ENCODE measurements around the gene MAP2K1. TPM values are rescaled to one million over a fixed set of nuclear protein-coding genes. Genes with fewer than 3 reads are reported as not detected.
"Not testable (repeated sequence)": the region's sequence is repeated elsewhere in the genome, so short reads cannot be mapped to it uniquely, and the experiment has no call there.

MAP2K1 gene
- total RNA-seq, 1 donor from 2014 or later, result 44.5 TPM

- intact Hi-C loops (cut with DNase I), result no loop called here
- no peak for DNase-seq
- Histone ChIP-seq H3K27ac (no peak overlapping the region), H3K27me3 (no peaks in the 10 kb centered on the region), H3K4me3 (no peak overlapping the region), H3K4me1 (no peaks in the 10 kb centered on the region), H3K36me3 (no peaks in the 10 kb centered on the region), H3K9me3 (no peaks in the 10 kb centered on the region)
- no peak for TF ChIP-seq CTCF (IDR thresholded peaks at IDR 0.05)
- no peak for ATAC-seq
Observed at GRCh38 chr15:66362776-66363175, 23.9 kb upstream of the MAP2K1 start.

GRCh38 chr15:66364944-66365528 lies 21.7 kb upstream of the MAP2K1 start:
- no peak for ATAC-seq
- Histone ChIP-seq H3K27ac (no peak overlapping the region), H3K4me1 (peaks cover 6% of the 10 kb centered on the region), H3K4me3 (no peak overlapping the region), H3K9me3 (no peaks in the 10 kb centered on the region), H3K36me3 (no peaks in the 10 kb centered on the region), H3K27me3 (no peaks in the 10 kb centered on the region)
- no peak for TF ChIP-seq CTCF (IDR thresholded peaks at IDR 0.05)
- intact Hi-C loops (cut with DNase I), result no loop called here
- no peak for DNase-seq

- no peak for DNase-seq
- H3K9me3 ChIP-seq, result no peaks in the 10 kb centered on the region
- ATAC-seq, result peak; percentile 61
- H3K4me1 ChIP-seq, result peaks cover 13% of the 10 kb centered on the region
- intact Hi-C loops (cut with DNase I), result no loop called here
- peak overlapping the region; percentile 46 for H3K4me3 ChIP-seq
- H3K27me3 ChIP-seq, result no peaks in the 10 kb centered on the region
- H3K36me3 ChIP-seq, result no peaks in the 10 kb centered on the region
- H3K27ac ChIP-seq, result peak overlapping the region; percentile 81
- no peak for TF ChIP-seq CTCF (IDR thresholded peaks at IDR 0.05)
Observed at GRCh38 chr15:66369773-66370651, 16.7 kb upstream of the MAP2K1 start.

- no peak for TF ChIP-seq CTCF (IDR thresholded peaks at IDR 0.05)
- H3K27ac ChIP-seq, result no peak overlapping the region
- H3K27me3 ChIP-seq, result no peaks in the 10 kb centered on the region
- no peaks in the 10 kb centered on the region for H3K9me3 ChIP-seq
- intact Hi-C loops (cut with DNase I), result no loop called here
- ATAC-seq, result no peak
- no peak overlapping the region for H3K4me3 ChIP-seq
- no peak for DNase-seq
- no peaks in the 10 kb centered on the region for H3K36me3 ChIP-seq
- peaks cover 13% of the 10 kb centered on the region for H3K4me1 ChIP-seq
Observed at GRCh38 chr15:66374179-66374578, 12.5 kb upstream of the MAP2K1 start.

- ATAC-seq (no peak), DNase-seq (no peak)
- H3K27me3 ChIP-seq, result no peaks in the 10 kb centered on the region
- H3K36me3 ChIP-seq, result no peaks in the 10 kb centered on the region
- intact Hi-C loops (cut with DNase I), result no loop called here
- no peak for TF ChIP-seq CTCF (IDR thresholded peaks at IDR 0.05)
- no peak overlapping the region for H3K4me3 ChIP-seq
- no peak overlapping the region for H3K27ac ChIP-seq
- H3K4me1 ChIP-seq, result no peaks in the 10 kb centered on the region
- H3K9me3 ChIP-seq, result no peaks in the 10 kb centered on the region
Observed at GRCh38 chr15:66378814-66379430, 7.8 kb upstream of the MAP2K1 start.

DNA sequence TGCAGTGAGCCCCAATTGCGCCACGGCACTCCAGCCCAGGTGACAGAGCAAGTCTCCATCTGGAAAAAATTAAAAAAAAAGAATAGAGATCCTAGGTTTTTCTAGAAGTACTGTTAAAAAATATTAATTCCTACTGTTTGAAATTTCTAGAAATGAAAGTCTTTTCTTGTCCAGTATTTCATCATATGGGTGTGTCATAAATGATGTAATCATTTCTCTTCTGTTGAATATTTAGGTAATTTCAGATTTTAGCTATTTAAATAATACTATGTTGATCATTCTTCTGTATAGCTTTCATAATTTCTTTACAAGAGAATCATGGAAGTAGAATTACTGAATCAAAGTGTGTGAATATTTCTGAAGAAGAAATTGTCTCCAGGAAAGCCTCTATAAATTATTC lies 5.3 kb upstream of the MAP2K1 start:
- H3K9me3 ChIP-seq; H3K4me1 ChIP-seq; H3K27me3 ChIP-seq; H3K36me3 ChIP-seq; H3K4me3 ChIP-seq; intact Hi-C loops (cut with DNase I); ATAC-seq; DNase-seq; H3K27ac ChIP-seq: not testable (repeated sequence)
